ENCODE measurements around the gene FRMD4A.

DNA sequence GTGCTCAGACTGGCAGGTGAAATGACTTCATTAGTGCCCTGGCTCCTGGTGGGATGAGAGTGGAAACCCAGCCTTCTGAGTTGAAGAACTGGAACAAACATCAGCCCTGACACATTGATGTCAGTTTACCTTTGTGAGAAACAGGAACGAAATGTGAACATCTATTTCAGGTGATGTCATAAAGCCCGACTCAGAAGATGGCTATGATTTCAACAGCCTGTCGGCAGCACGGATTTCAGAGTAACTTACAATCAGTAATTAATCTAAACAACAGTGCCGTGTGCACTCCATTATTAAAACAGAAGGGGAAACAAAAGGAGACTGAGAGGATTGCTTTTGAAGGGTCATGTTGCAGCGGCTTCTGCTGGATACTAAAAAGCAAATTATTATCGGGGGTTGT is 243.2 kb downstream of the FRMD4A start:
- TF ChIP-seq, protein P1, sequence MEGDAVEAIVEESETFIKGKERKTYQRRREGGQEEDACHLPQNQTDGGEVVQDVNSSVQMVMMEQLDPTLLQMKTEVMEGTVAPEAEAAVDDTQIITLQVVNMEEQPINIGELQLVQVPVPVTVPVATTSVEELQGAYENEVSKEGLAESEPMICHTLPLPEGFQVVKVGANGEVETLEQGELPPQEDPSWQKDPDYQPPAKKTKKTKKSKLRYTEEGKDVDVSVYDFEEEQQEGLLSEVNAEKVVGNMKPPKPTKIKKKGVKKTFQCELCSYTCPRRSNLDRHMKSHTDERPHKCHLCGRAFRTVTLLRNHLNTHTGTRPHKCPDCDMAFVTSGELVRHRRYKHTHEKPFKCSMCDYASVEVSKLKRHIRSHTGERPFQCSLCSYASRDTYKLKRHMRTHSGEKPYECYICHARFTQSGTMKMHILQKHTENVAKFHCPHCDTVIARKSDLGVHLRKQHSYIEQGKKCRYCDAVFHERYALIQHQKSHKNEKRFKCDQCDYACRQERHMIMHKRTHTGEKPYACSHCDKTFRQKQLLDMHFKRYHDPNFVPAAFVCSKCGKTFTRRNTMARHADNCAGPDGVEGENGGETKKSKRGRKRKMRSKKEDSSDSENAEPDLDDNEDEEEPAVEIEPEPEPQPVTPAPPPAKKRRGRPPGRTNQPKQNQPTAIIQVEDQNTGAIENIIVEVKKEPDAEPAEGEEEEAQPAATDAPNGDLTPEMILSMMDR (IDR thresholded peaks at IDR 0.05 in 2 of 3, conservative IDR thresholded peaks at IDR 0.05 in 1 of 3; ENCODE audit: control insufficient read depth in 2 of 3, extremely low read depth in 1 of 3, insufficient read depth in 1 of 3, low read depth in 3 of 3, low read length in 3 of 3), result no peak
- no peak for TF ChIP-seq ESRRA (IDR thresholded peaks at IDR 0.05; ENCODE audit: low read length)
- TF ChIP-seq, protein P2, sequence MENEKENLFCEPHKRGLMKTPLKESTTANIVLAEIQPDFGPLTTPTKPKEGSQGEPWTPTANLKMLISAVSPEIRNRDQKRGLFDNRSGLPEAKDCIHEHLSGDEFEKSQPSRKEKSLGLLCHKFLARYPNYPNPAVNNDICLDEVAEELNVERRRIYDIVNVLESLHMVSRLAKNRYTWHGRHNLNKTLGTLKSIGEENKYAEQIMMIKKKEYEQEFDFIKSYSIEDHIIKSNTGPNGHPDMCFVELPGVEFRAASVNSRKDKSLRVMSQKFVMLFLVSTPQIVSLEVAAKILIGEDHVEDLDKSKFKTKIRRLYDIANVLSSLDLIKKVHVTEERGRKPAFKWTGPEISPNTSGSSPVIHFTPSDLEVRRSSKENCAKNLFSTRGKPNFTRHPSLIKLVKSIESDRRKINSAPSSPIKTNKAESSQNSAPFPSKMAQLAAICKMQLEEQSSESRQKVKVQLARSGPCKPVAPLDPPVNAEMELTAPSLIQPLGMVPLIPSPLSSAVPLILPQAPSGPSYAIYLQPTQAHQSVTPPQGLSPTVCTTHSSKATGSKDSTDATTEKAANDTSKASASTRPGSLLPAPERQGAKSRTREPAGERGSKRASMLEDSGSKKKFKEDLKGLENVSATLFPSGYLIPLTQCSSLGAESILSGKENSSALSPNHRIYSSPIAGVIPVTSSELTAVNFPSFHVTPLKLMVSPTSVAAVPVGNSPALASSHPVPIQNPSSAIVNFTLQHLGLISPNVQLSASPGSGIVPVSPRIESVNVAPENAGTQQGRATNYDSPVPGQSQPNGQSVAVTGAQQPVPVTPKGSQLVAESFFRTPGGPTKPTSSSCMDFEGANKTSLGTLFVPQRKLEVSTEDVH (IDR thresholded peaks at IDR 0.05; ENCODE audit: low read depth, partially characterized antibody), result no peak
- no peak for TF ChIP-seq ELK1 (IDR thresholded peaks at IDR 0.05; ENCODE audit: low read depth, low read length)
- no peak for TF ChIP-seq SKIL (IDR thresholded peaks at IDR 0.05; ENCODE audit: low read depth, poor library complexity, severe bottlenecking)
- TF ChIP-seq, protein P3, sequence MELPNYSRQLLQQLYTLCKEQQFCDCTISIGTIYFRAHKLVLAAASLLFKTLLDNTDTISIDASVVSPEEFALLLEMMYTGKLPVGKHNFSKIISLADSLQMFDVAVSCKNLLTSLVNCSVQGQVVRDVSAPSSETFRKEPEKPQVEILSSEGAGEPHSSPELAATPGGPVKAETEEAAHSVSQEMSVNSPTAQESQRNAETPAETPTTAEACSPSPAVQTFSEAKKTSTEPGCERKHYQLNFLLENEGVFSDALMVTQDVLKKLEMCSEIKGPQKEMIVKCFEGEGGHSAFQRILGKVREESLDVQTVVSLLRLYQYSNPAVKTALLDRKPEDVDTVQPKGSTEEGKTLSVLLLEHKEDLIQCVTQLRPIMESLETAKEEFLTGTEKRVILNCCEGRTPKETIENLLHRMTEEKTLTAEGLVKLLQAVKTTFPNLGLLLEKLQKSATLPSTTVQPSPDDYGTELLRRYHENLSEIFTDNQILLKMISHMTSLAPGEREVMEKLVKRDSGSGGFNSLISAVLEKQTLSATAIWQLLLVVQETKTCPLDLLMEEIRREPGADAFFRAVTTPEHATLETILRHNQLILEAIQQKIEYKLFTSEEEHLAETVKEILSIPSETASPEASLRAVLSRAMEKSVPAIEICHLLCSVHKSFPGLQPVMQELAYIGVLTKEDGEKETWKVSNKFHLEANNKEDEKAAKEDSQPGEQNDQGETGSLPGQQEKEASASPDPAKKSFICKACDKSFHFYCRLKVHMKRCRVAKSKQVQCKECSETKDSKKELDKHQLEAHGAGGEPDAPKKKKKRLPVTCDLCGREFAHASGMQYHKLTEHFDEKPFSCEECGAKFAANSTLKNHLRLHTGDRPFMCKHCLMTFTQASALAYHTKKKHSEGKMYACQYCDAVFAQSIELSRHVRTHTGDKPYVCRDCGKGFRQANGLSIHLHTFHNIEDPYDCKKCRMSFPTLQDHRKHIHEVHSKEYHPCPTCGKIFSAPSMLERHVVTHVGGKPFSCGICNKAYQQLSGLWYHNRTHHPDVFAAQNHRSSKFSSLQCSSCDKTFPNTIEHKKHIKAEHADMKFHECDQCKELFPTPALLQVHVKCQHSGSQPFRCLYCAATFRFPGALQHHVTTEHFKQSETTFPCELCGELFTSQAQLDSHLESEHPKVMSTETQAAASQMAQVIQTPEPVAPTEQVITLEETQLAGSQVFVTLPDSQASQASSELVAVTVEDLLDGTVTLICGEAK (IDR thresholded peaks at IDR 0.05; ENCODE audit: borderline replicate concordance), result no peak
- no peak for TF ChIP-seq RFX5 (IDR thresholded peaks at IDR 0.05; ENCODE audit: low read depth, low read length)
- no peak for TF ChIP-seq EZH2 (IDR thresholded peaks at IDR 0.05; ENCODE audit: borderline replicate concordance, control insufficient read depth, low read depth, low read length)
- TF ChIP-seq SPI1 (IDR thresholded peaks at IDR 0.05; ENCODE audit: borderline replicate concordance, insufficient read depth, low read depth, low read length), result no peak

All from GM12878 (cell line).